Naive B cell (primary cell): ENCODE results near the gene PRRT1. TPM values are rescaled to one million over a fixed set of nuclear protein-coding genes. Genes with fewer than 3 reads are reported as not detected.

Source experiments
- ATAC-seq, 2 donors: fragments of 150-1000 bp; cut with Tn5 transposase; 2 replicates each; pipeline ENCODE4 v1.10.0; 2021; ENCODE audit warnings: low read depth in 2 of 2, mild to moderate bottlenecking in 2 of 2, moderate library complexity in 2 of 2
- DNase-seq: peaks from one replicate; pipeline ENCODE4 v3.0.0; 2022
- H3K27ac Mint-ChIP-seq, 6 donors: one replicate each; pipeline ENCODE4 v1.8.0; 2020 to 2022; ENCODE audit warnings: mild to moderate bottlenecking in 6 of 6, mixed read lengths in 6 of 6, moderate library complexity in 5 of 6, inconsistent platforms in 2 of 6
- H3K27me3 Mint-ChIP-seq, 3 donors: one replicate each; pipeline ENCODE4 v1.8.0; 2021 to 2022; ENCODE audit warnings: mixed read lengths in 3 of 3, mild to moderate bottlenecking in 1 of 3
- H3K36me3 Mint-ChIP-seq, 2 donors: one replicate each; pipeline ENCODE4 v1.8.0; 2020 to 2022; ENCODE audit warnings: mixed read lengths in 2 of 2, inconsistent platforms in 1 of 2, mild to moderate bottlenecking in 1 of 2
- H3K4me1 Mint-ChIP-seq, 3 donors: one replicate each; pipeline ENCODE4 v1.8.0; 2020 to 2022; ENCODE audit warnings: mixed read lengths in 3 of 3, inconsistent platforms in 1 of 3, mild to moderate bottlenecking in 1 of 3, moderate library complexity in 1 of 3
- H3K4me3 Mint-ChIP-seq, 8 donors: one replicate each; pipeline ENCODE4 v1.8.0; 2020 to 2022; ENCODE audit warnings: mild to moderate bottlenecking in 8 of 8, mixed read lengths in 8 of 8, moderate library complexity in 8 of 8, inconsistent platforms in 2 of 8
- H3K9me3 Mint-ChIP-seq, 7 donors: one replicate each; pipeline ENCODE4 v1.8.0; 2020 to 2022; ENCODE audit warnings: mixed read lengths in 7 of 7, mild to moderate bottlenecking in 5 of 7, inconsistent platforms in 2 of 7, moderate library complexity in 1 of 7
- polyA plus RNA-seq, 6 donors: library from polyadenylated mRNA; unstranded; fragments of 300-500 nt; fragmentation: Illumina TruSeq; gene quantifications; one replicate each; pipeline ENCODE4 v1.2.3, GENCODE V29; 2021; ENCODE audit warnings: low read depth in 6 of 6

PRRT1 gene
- polyA plus RNA-seq, 6 donors from 2014 or later: not detected

DNA sequence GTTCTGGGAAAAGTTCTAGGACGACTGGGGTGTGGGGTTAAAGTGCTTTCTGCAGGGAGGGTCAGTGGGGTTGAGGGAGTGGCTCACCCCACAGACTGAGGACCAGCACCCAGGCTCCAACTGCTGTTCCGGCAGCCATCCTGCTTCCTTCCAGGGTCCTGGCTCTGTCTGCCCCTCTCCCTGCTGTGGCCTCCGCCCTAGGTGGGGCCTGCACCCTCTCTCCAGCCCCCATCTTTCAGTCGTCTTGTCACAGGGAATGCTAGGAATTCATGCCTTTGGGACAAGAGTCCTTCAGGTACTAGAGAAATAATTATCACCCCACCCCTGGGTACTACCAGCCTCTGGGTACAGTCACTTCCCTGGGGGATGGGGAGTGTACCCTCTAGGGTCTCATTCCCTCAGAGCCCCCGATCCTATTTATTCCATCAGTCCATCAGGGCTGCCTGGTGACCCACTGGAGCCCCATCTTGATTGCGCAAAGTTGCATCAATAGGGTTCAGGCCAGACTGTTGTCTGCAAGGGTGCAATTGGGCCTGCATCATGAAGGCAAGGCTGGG lies 32.4 kb upstream of the PRRT1 start, which contains the start of gene AGER:
TSS of gene AGER (minus strand) at position 170 of the 557 bp plus-strand sequence. CDS start at position 139, 31 bp downstream.
- Mint-ChIP-seq H3K4me3 (peak within 1 kb of the TSS in 2 of 8 donors; percentile 15 to 54), H3K36me3 (peaks cover 16 to 35% of the 10 kb centered on the region in 2 donors), H3K9me3 (no peaks in the 10 kb centered on the region), H3K4me1 (peaks cover 48 to 58% (median 58%) of the 10 kb centered on the region in 3 donors), H3K27me3 (no peaks in the 10 kb centered on the region), H3K27ac (peak within 1 kb of the TSS in 3 of 6 donors; percentile 31 to 82 (median 60))
- DNase-seq: no peak
- no peak for ATAC-seq

DNA sequence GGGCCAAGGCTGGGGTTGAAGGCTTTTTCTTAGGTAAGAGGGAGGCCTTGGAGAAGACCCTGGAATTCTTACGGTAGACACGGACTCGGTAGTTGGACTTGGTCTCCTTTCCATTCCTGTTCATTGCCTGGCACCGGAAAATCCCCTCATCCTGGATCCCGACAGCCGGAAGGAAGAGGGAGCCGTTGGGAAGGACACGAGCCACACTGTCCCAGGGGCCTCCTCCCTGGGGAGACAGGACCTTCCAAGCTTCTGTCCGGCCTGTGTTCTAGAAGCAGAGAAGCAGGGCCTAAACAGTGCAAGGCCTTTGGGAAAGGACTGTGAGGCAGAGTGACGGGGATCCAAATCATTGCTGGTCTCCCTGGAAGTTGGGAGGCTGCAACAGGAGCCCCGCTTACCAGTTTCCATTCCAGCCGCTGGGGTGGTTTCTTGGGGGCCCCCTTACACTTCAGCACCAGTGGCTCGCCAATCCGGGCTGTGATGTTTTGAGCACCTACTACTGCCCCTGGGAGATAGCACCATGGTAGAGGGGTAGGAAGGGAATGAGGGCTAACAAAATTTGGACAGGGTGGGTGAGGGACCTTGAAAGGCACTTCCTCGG lies 31.8 kb upstream of the PRRT1 start:
- Mint-ChIP-seq H3K9me3 (no peaks in the 10 kb centered on the region), H3K4me1 (peaks cover 48 to 58% (median 58%) of the 10 kb centered on the region in 3 donors), H3K27ac (peak overlapping the region in 2 of 6 donors; percentile 31 to 60), H3K36me3 (peaks cover 16 to 35% of the 10 kb centered on the region in 2 donors), H3K27me3 (no peaks in the 10 kb centered on the region), H3K4me3 (peak overlapping the region in 1 of 8 donors; percentile 54)
- DNase-seq (no peak), ATAC-seq (no peak)

DNA sequence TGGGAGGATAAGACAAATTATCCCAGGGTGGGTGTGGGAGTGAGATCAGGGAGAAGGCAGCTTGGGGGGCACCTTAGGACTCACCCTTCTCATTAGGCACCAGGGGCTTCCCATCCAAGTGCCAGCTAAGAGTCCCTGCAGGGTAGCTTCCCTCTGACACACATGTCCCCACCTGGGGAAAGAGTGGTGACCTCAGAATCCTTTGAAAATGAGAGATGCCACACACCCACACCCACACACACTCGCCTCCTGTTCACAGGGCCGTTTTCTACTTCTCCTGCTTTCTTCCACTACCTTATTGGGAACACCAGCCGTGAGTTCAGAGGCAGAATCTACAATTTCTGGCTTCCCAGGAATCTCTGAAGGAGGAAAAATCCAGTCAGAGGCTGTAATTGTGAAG lies 31.3 kb upstream of the PRRT1 start:
- Mint-ChIP-seq H3K4me3 (peak overlapping the region in 1 of 8 donors; percentile 2), H3K36me3 (peaks cover 16 to 35% of the 10 kb centered on the region in 2 donors), H3K27ac (peak overlapping the region in 1 of 6 donors; percentile 31), H3K9me3 (no peaks in the 10 kb centered on the region), H3K4me1 (peaks cover 51 to 59% (median 56%) of the 10 kb centered on the region in 3 donors), H3K27me3 (no peaks in the 10 kb centered on the region)
- ATAC-seq: no peak
- DNase-seq: no peak

DNA sequence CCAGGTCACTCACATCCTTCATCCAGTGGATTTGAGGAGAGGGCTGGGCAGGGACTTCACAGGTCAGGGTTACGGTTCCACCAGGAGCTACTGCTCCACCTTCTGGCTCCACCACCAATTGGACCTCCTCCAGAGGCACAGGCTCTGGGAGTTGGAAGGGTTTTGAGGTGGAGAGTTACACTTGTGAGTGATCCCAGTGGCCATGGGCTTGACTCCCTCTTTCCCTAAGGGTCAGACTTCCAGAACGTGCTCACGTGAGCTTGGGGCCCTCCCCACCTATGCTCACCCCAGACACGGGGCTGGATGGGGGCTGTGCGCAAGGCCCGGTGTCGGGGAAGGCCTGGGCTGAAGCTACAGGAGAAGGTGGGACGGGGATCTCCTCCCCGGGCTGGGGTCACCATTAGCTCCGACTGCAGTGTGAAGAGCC lies 30.8 kb upstream of the PRRT1 start:
- Mint-ChIP-seq H3K4me1 (peaks cover 51 to 56% (median 54%) of the 10 kb centered on the region in 3 donors), H3K9me3 (peaks cover 0 to 1% (median 0%) of the 10 kb centered on the region in 7 donors), H3K36me3 (peaks cover 14 to 32% of the 10 kb centered on the region in 2 donors), H3K27ac (peak overlapping the region in 1 of 6 donors; percentile 23), H3K27me3 (no peaks in the 10 kb centered on the region), H3K4me3 (peak overlapping the region in 2 of 8 donors; percentile 2 to 10)
- DNase-seq (no peak), ATAC-seq (no peak)

DNA sequence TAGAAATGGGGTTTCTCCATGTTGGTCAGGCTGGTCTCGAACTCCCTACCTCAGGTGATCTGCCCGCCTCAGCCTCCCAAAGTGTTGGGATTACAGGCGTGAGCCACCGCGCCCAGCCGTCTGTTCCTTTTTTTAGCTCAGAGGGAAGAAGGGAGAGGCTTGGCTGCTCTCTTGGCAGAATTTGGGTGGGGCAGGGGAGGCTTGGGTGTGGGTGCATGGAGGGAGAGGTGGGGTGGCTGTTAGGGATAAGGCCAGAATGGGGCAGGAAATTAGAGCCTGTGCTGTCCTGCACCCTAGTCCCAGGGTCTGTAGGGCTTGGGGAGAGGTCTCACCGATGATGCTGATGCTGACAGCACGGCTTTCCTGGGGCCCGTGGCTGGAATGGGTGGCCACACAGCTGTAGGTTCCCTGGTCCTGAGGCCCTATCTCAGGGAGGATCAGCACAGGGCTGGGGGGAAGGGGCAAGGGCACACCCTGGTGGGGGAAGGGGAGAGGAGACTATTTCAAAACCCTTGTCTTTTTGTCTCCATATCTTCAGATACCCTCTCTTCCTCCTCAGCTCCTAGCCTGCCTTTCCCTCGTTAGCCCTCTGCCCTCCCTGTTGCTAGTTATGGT lies 30.3 kb upstream of the PRRT1 start:
- DNase-seq (no peak), ATAC-seq (no peak)
- peaks cover 10 to 26% of the 10 kb centered on the region in 2 donors for H3K36me3 Mint-ChIP-seq
- H3K9me3 Mint-ChIP-seq: peaks cover 0 to 1% (median 0%) of the 10 kb centered on the region in 7 donors
- H3K4me3 Mint-ChIP-seq: no peak overlapping the region
- H3K27me3 Mint-ChIP-seq: no peaks in the 10 kb centered on the region
- H3K27ac Mint-ChIP-seq: peak overlapping the region in 2 of 6 donors; percentile 23 to 42
- H3K4me1 Mint-ChIP-seq: peaks cover 50 to 56% (median 54%) of the 10 kb centered on the region in 3 donors

DNA sequence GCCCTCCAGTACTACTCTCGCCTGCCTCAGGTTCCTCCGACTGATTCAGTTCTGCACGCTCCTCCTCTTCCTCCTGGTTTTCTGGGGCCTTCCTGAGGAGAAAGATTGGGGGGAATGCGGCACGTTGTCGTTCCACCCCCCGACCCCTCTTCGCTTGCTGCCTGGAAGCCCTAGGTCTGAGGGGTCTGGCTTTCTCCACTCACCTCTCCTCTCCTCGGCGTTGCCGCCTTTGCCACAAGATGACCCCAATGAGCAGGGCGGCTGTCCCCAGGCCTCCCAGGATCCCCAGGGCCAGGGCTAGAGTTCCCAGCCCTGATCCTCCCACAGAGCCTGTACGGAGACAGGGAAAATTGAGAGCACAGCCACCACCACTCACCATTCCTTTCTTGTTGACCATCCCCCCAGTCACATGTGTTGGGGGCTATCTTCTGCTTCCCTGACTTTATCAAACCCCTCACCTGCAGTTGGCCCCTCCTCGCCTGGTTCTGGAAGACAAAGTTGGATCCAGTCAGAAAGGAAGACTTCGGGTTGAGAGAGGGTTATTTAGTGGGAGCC lies 29.5 kb upstream of the PRRT1 start:
- Mint-ChIP-seq H3K9me3 (peaks cover 0 to 4% (median 0%) of the 10 kb centered on the region in 7 donors), H3K27me3 (no peaks in the 10 kb centered on the region), H3K4me3 (peak overlapping the region in 3 of 8 donors; percentile 54 to 74 (median 62)), H3K36me3 (peaks cover 4 to 18% of the 10 kb centered on the region in 2 donors), H3K27ac (peak overlapping the region in 4 of 6 donors; percentile 47 to 69 (median 64)), H3K4me1 (peaks cover 51 to 56% (median 54%) of the 10 kb centered on the region in 3 donors)
- ATAC-seq (no peak), DNase-seq (no peak)

DNA sequence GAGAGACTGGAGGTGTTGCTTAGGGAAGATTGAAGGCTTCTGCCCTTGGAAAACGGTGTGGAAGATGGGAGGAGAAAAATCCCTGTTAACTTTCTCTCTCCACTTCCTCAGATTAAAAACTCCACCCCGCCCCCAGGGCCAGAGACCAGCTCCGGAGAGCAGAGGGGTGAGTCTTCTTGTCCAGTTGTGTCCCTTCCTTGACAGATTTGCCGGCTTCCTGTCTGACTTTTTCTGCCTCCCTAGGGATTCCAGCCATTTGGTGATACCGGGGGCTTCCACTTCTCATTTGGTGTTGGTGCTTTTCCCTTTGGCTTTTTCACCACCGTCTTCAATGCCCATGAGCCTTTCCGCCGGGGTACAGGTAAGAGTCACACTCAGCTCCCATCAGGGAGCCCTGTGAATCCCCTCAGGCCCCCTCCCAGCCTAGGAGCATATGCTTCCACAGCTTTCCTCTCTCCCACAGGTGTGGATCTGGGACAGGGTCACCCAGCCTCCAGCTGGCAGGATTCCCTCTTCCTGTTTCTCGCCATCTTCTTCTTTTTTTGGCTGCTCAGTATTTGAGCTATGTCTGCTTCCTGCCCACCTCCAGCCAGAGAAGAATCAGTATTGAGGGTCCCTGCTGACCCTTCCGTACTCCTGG lies 28.1 kb upstream of the PRRT1 start:
- H3K27ac Mint-ChIP-seq: peak overlapping the region in 5 of 6 donors; percentile 16 to 74 (median 70)
- no peaks in the 10 kb centered on the region for H3K27me3 Mint-ChIP-seq
- H3K36me3 Mint-ChIP-seq: peaks cover 0 to 11% of the 10 kb centered on the region in 2 donors
- H3K4me1 Mint-ChIP-seq: peaks cover 52 to 59% (median 58%) of the 10 kb centered on the region in 3 donors
- ATAC-seq (no peak), DNase-seq (no peak)
- H3K9me3 Mint-ChIP-seq: peaks cover 0 to 4% (median 0%) of the 10 kb centered on the region in 7 donors
- peak overlapping the region; percentile 45 to 77 (median 62) for H3K4me3 Mint-ChIP-seq

DNA sequence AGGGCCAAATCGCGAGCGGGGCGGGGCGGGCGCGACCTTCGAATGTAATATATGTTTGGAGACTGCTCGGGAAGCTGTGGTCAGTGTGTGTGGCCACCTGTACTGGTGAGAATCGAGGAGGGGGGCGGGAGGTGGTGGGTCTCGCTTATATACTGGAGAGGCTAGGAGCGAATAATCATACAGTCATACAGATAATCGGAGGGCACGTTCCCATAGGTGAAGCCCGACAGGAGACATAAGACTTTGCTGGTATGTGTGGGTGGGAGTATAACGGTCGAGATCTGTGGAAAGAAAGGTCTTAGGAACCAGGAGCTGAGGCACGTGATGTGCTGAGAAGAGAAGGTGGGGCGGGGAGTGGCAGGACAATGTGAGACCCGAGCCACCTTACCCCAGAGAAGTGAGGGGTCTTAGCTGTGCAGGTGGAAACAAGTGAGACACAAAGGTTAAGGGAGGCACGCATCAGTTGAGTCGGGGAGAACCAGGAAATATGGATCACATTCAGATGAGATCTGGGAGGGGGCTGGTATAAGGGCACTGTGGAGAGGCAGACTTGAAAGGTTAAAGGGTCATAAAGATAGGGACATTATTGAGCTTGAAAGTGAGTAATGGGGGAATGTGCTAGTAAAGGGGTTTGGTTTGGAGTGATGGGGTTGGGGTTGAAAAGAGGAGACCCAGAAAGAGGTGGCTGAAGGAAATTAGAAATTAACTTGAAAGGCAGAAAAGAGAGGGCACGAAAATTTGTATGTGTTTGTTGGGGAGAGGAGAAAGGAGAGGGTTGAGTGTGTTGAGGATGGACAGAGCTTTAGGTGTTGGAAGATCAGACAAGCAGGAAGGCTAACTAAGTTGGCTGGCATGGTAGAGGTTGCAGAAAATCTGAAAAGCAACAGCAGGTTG lies 27.1 kb upstream of the PRRT1 start:
- Mint-ChIP-seq H3K27ac (peak overlapping the region; percentile 88 to 100 (median 97)), H3K36me3 (peaks cover 0 to 11% of the 10 kb centered on the region in 2 donors), H3K27me3 (no peaks in the 10 kb centered on the region), H3K9me3 (peaks cover 0 to 4% (median 0%) of the 10 kb centered on the region in 7 donors), H3K4me3 (peak overlapping the region; percentile 82 to 100 (median 96)), H3K4me1 (peaks cover 58 to 64% (median 58%) of the 10 kb centered on the region in 3 donors)
- DNase-seq (no peak), ATAC-seq (no peak)

DNA sequence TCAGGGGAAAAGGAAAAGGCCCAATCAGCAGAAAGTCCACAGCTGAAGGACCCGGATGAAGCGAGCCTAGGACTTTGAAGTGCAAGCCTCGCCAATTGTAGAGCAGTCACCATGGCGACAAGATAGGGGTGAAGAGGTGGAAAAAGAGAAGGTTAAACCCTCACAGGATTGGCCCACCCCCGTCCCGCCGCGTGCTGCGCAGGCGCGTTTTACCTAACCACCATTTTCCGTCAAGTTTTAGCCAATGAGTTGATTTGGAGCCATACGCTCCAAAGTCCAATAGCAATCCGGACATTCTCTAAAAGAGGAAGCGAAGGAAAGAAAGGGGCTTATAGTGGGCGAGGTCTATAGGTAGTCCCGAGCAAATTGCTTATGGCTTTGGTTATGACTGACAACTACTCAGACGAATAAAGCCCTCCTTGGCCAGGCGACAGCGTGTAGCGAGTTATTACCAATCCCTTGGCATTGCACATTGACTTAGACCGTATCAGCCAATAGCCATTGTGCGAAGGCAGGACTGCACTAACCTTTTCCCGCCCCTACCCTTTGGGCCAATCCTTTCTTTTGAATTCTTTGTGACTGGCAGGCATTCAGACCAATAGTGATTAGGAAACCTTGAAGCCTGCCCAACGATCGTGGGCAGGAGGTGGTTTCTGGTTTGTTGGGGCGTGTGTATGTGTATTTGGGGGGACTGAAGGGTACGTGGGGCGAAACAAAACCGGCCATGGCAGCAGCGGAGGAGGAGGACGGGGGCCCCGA lies 26.2 kb upstream of the PRRT1 start, which contains the start of gene RNF5:
TSS of gene RNF5 (plus strand) at position 618 of the 759 bp plus-strand sequence. CDS start at position 725, 107 bp downstream.
- peak within 1 kb of the TSS; percentile 94 to 100 (median 98) for H3K27ac Mint-ChIP-seq
- peak; percentile 80 to 82 for ATAC-seq
- peak; percentile 97 for DNase-seq
- H3K27me3 Mint-ChIP-seq: no peaks in the 10 kb centered on the region
- peaks cover 0 to 11% of the 10 kb centered on the region in 2 donors for H3K36me3 Mint-ChIP-seq
- H3K9me3 Mint-ChIP-seq: peaks cover 0 to 4% (median 0%) of the 10 kb centered on the region in 7 donors
- peaks cover 65 to 71% (median 66%) of the 10 kb centered on the region in 3 donors for H3K4me1 Mint-ChIP-seq
- peak within 1 kb of the TSS; percentile 82 to 100 (median 96) for H3K4me3 Mint-ChIP-seq

DNA sequence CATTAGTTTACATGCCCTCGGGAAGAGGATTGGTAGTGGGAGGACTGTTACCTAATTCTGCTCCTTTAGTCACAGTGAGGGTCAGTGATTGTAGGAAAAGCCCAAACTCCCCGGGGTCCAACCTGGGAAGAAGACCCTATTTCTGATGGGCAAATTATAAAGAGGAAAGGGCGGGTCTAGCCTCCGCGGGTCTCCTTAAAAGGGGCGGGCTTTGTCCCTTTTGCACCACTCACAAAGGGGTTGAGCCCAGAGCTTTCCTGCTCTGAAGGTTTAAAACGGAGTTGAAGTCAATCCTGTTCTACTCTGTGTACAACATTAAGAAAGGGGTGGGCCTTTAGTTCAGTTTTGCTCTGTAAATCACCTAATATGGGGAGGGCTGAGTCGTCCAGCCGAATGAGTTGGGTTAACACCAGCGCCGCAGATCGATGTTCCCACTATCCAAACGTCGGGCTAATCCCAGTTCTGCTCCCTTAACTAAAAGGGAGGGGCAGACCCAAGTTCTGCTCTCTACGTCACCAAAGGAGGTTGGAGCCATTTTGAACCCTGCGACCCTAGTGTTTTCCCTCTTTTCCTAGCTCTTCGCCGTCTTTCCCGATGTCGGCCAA lies 25.5 kb upstream of the PRRT1 start:
- peaks cover 0 to 11% of the 10 kb centered on the region in 2 donors for H3K36me3 Mint-ChIP-seq
- peaks cover 0 to 4% (median 0%) of the 10 kb centered on the region in 7 donors for H3K9me3 Mint-ChIP-seq
- no peaks in the 10 kb centered on the region for H3K27me3 Mint-ChIP-seq
- H3K4me1 Mint-ChIP-seq: peaks cover 65 to 75% (median 67%) of the 10 kb centered on the region in 3 donors
- H3K27ac Mint-ChIP-seq: peak overlapping the region; percentile 94 to 100 (median 98)
- peak overlapping the region; percentile 82 to 100 (median 96) for H3K4me3 Mint-ChIP-seq
- no peak for ATAC-seq
- DNase-seq: no peak
